Gastrocnemius medialis (tissue), 4 donors: Measurements from ENCODE around the gene PRKACA. TPM values are rescaled to one million over a fixed set of nuclear protein-coding genes. Genes with fewer than 3 reads are reported as not detected.

Experiments used
- ATAC-seq, 2 donors: fragments of 150-250 bp; one replicate each; pipeline ENCODE4 v1.9.1; 2016
- DNase-seq, 2 donors: peaks; one replicate each; pipeline ENCODE4 v3.0.0-alpha.2; 2019
- H3K27ac ChIP-seq, 4 donors: fragments of 200-600 bp; sonication (generic); 1 replicate in 1 of 4; 2 replicates in 3 of 4; pipeline ENCODE4 v1.5.1; 2016 to 2018; ENCODE audit warnings: mild to moderate bottlenecking in 2 of 4, moderate library complexity in 1 of 4
- H3K27me3 ChIP-seq, 3 donors: fragments of 200-600 bp; sonication (generic) in 2 of 3; 1 replicate in 1 of 3; 2 replicates in 2 of 3; pipeline versions ENCODE4 v1.5.1 to v1.6.0; 2016 to 2019; ENCODE audit warnings: mild to moderate bottlenecking in 1 of 3, moderate library complexity in 1 of 3
- H3K36me3 ChIP-seq, 2 donors: fragments of 200-600 bp; sonication (generic) in 1 of 2; one replicate each; pipeline ENCODE4 v1.5.1; 2017 to 2018
- H3K4me1 ChIP-seq, 2 donors: fragments of 200-600 bp; sonication (generic) in 1 of 2; one replicate each; pipeline ENCODE4 v1.5.1; 2016 to 2017; ENCODE audit warnings: mild to moderate bottlenecking in 2 of 2
- H3K4me3 ChIP-seq, 4 donors: fragments of 200-600 bp; sonication (generic) in 3 of 4; 1 replicate in 1 of 4; 2 replicates in 3 of 4; pipeline ENCODE4 v1.5.1; 2016 to 2019; ENCODE audit warnings: mild to moderate bottlenecking in 2 of 4
- H3K9me3 ChIP-seq, 3 donors: fragments of 200-600 bp; sonication (generic) in 2 of 3; 1 replicate in 1 of 3; 2 replicates in 2 of 3; pipeline ENCODE4 v1.5.1; 2016 to 2019
- CTCF ChIP-seq, 5 experiments: fragments of 450-650 bp in 3 of 5; fragments of 200-600 bp in 2 of 5; sonication (generic) in 2 of 5; IDR thresholded peaks in 4 of 5; conservative IDR thresholded peaks in 1 of 5; 1 replicate in 4 of 5; 2 replicates in 1 of 5; pipeline ENCODE4 v1.5.1; 2016 to 2019; ENCODE audit warnings: antibody characterized with exemption in 5 of 5, mild to moderate bottlenecking in 3 of 5, moderate library complexity in 3 of 5
- POLR2A ChIP-seq, 2 donors: fragments of 450-650 bp; IDR thresholded peaks; one replicate each; pipeline ENCODE4 v1.6.1; 2017; ENCODE audit warnings: antibody characterized with exemption in 2 of 2, mild to moderate bottlenecking in 2 of 2, moderate library complexity in 2 of 2
- in situ Hi-C, 4 donors: fragments of 200-750 bp; cut with MboI; loops; one replicate each; pipeline versions ENCODE4 v1.15.0 to v1.8.0; 2017; ENCODE audit warnings: low sequenced_read_pairs in 4 of 4
- intact Hi-C: fragments of 100-400 bp; cut with DNase I; formaldehyde crosslinking; loops from one replicate; pipeline ENCODE4 v1.15.1; 2023; ENCODE audit warnings: low total_unique reads
- total RNA-seq, 4 donors: library from RNA; depleted of rRNA; stranded (reverse); fragments of >200 nt; gene quantifications; one replicate each; pipeline versions ENCODE4 v1.1.0 to v1.2.3, GENCODE V29; 2016

Gene PRKACA
- total RNA-seq, 4 donors from 2014 or later: 74.7 to 180 (median 147) TPM

GRCh38 chr19:14116525-14116917, 1.0 kb downstream of the PRKACA start:
- Histone ChIP-seq H3K36me3 (no peaks in the 10 kb centered on the region), H3K9me3 (no peaks in the 10 kb centered on the region), H3K4me3 (peak overlapping the region; percentile 83 to 99 (median 95)), H3K27ac (peak overlapping the region; percentile 95 to 99 (median 96)), H3K27me3 (no peaks in the 10 kb centered on the region), H3K4me1 (peaks cover 70 to 71% of the 10 kb centered on the region in 2 donors)
- TF ChIP-seq POLR2A (IDR thresholded peaks at IDR 0.05): no peak
- TF ChIP-seq CTCF (IDR thresholded peaks at IDR 0.05 in 4 of 5, conservative IDR thresholded peaks at IDR 0.05 in 1 of 5): no peak
- ATAC-seq (no peak), DNase-seq (no peak)
- intact Hi-C loops: loop anchor here (5.0 kb wide), 2 partner anchors 109 to 264 kb away; partner anchors contain the start of gene RFX1
- in situ Hi-C loops: loop anchor here in 1 of 4 donors (5.0 kb wide), 1 partner anchor 34 kb away; no protein-coding TSS in a partner anchor

GRCh38 chr19:14115756-14116155, 1.8 kb downstream of the PRKACA start:
- intact Hi-C loops (loop anchor here (2.0 to 5.0 kb wide), 4 partner anchors 25 to 263 kb away; partner anchors contain the start of genes MISP3, RFX1 and SAMD1), in situ Hi-C loops (loop anchor here in 1 of 4 donors (5.0 kb wide), 1 partner anchor 33 kb away; no protein-coding TSS in a partner anchor)
- Histone ChIP-seq H3K4me1 (peaks cover 72% of the 10 kb centered on the region in 2 donors), H3K27me3 (no peaks in the 10 kb centered on the region), H3K27ac (peak overlapping the region; percentile 95 to 99 (median 96)), H3K36me3 (no peaks in the 10 kb centered on the region), H3K4me3 (peak overlapping the region in 3 of 4 donors; percentile 2 to 99 (median 83)), H3K9me3 (no peaks in the 10 kb centered on the region)
- TF ChIP-seq POLR2A (IDR thresholded peaks at IDR 0.05): no peak
- no peak for TF ChIP-seq CTCF (IDR thresholded peaks at IDR 0.05 in 4 of 5, conservative IDR thresholded peaks at IDR 0.05 in 1 of 5)
- ATAC-seq: no peak
- no peak for DNase-seq

- intact Hi-C loops (loop anchor here (1.0 to 5.0 kb wide), 5 partner anchors 22 to 263 kb away; partner anchors contain the start of genes MISP3, RFX1 and SAMD1), in situ Hi-C loops (loop anchor here in 1 of 4 donors (5.0 kb wide), 1 partner anchor 33 kb away; no protein-coding TSS in a partner anchor)
- ATAC-seq: no peak
- no peaks in the 10 kb centered on the region for H3K27me3 ChIP-seq
- H3K4me1 ChIP-seq: peaks cover 68 to 73% of the 10 kb centered on the region in 2 donors
- peak overlapping the region; percentile 95 to 99 (median 96) for H3K27ac ChIP-seq
- peak in 1 of 2 donors; percentile 72 for DNase-seq
- no peaks in the 10 kb centered on the region for H3K36me3 ChIP-seq
- no peaks in the 10 kb centered on the region for H3K9me3 ChIP-seq
- no peak overlapping the region for H3K4me3 ChIP-seq
- no peak for TF ChIP-seq POLR2A (IDR thresholded peaks at IDR 0.05)
- peak; percentile 51 to 74 (median 63) for TF ChIP-seq CTCF (IDR thresholded peaks at IDR 0.05 in 4 of 5, conservative IDR thresholded peaks at IDR 0.05 in 1 of 5)
These were observed 2.7 kb downstream of the PRKACA start for GRCh38 chr19:14114854-14115253.

- DNase-seq: no peak
- intact Hi-C loops: loop anchor here (1.0 to 2.0 kb wide), 3 partner anchors 23 to 42 kb away; partner anchors contain the start of genes MISP3 and SAMD1
- Histone ChIP-seq H3K27ac (peak overlapping the region; percentile 95 to 99 (median 96)), H3K36me3 (no peaks in the 10 kb centered on the region), H3K27me3 (no peaks in the 10 kb centered on the region), H3K4me3 (no peak overlapping the region), H3K4me1 (peaks cover 64 to 71% of the 10 kb centered on the region in 2 donors), H3K9me3 (no peaks in the 10 kb centered on the region)
- ATAC-seq: no peak
- no peak for TF ChIP-seq POLR2A (IDR thresholded peaks at IDR 0.05)
- no peak for TF ChIP-seq CTCF (IDR thresholded peaks at IDR 0.05 in 4 of 5, conservative IDR thresholded peaks at IDR 0.05 in 1 of 5)
- in situ Hi-C loops: no loop called here
These were observed 3.1 kb downstream of the PRKACA start for GRCh38 chr19:14114439-14114838.
